OCI-LY7 (cell line): ENCODE results near the gene PGPEP1.
"Not testable (repeated sequence)": the region's sequence is repeated elsewhere in the genome, so short reads cannot be mapped to it uniquely, and the experiment has no call there.

ENCODE experiments used
- EZH2phosphoT487 ChIP-seq: fragments of 200-600 bp; sonication (generic); IDR thresholded peaks from 2 replicates; pipeline ENCODE4 v1.6.1; 2018; ENCODE audit warnings: low read depth, borderline replicate concordance, mild to moderate bottlenecking, mixed run types, antibody characterized with exemption, low read length, moderate library complexity, mixed read lengths
- TF ChIP-seq, protein P1 (sequence below): fragments of 200-600 bp; sonication (generic); conservative IDR thresholded peaks from 2 replicates; pipeline ENCODE4 v1.5.1; 2014; ENCODE audit warnings: mild to moderate bottlenecking, antibody characterized with exemption, low read length, moderate library complexity, mixed read lengths

DNA sequence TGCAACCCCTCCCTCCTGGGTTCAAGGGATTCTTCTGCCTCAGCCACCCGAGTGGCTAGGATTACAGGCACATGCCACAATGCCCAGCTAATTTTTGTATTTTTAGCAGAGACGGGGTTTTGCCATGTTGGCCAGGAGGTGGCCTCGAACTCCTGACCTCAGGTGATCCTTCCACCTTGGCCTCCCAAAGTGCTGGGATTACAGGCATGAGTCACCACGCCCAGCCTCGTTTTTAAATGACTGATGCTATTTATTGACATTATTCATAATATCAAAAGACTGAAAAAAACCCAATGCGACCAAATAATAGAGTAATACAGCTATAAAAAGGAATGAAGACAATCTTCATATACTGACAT lies 16.0 kb upstream of the PGPEP1 start:
- TF ChIP-seq, protein P1, sequence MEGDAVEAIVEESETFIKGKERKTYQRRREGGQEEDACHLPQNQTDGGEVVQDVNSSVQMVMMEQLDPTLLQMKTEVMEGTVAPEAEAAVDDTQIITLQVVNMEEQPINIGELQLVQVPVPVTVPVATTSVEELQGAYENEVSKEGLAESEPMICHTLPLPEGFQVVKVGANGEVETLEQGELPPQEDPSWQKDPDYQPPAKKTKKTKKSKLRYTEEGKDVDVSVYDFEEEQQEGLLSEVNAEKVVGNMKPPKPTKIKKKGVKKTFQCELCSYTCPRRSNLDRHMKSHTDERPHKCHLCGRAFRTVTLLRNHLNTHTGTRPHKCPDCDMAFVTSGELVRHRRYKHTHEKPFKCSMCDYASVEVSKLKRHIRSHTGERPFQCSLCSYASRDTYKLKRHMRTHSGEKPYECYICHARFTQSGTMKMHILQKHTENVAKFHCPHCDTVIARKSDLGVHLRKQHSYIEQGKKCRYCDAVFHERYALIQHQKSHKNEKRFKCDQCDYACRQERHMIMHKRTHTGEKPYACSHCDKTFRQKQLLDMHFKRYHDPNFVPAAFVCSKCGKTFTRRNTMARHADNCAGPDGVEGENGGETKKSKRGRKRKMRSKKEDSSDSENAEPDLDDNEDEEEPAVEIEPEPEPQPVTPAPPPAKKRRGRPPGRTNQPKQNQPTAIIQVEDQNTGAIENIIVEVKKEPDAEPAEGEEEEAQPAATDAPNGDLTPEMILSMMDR, result not testable (repeated sequence)
- TF ChIP-seq EZH2phosphoT487, result not testable (repeated sequence)
